DMS53 (cell line): ENCODE results near the gene DHX34.

Source experiments
- DNase-seq: peaks from one replicate; lab custom pipeline; 2025; lab: John Stamatoyannopoulos, UW

DHX34 gene

GRCh38 chr19:47417746-47418691 is 68.9 kb downstream of the DHX34 start:
- peak; percentile 57 for DNase-seq

- DNase-seq = no peak
Measured at GRCh38 chr19:47418692-47419029, 69.5 kb downstream of the DHX34 start.

GRCh38 chr19:47419030-47419783 is 70.1 kb downstream of the DHX34 start, which contains the start of gene MEIS3:
Gene MEIS3, minus strand, starts transcription at chr19:47419527. Its CDS starts 446 bp downstream, at chr19:47419081.
- peak; percentile 43 for DNase-seq

- no peak for DNase-seq
Measured at GRCh38 chr19:47419789-47420188, 70.7 kb downstream of the DHX34 start.

- DNase-seq = no peak
Measured at GRCh38 chr19:47421244-47421786, 72.2 kb downstream of the DHX34 start.

GRCh38 chr19:47421844-47422395 is 72.8 kb downstream of the DHX34 start:
- no peak for DNase-seq

GRCh38 chr19:47422417-47423163 is 73.5 kb downstream of the DHX34 start:
- DNase-seq = no peak

GRCh38 chr19:47423203-47423882 is 74.2 kb downstream of the DHX34 start:
- no peak for DNase-seq

- DNase-seq = peak; percentile 83
Measured at GRCh38 chr19:47427241-47428176, 78.4 kb downstream of the DHX34 start.

GRCh38 chr19:47428177-47428894 is 79.2 kb downstream of the DHX34 start:
- DNase-seq = peak; percentile 91

- DNase-seq = no peak
Measured at GRCh38 chr19:47429140-47429793, 80.2 kb downstream of the DHX34 start.

GRCh38 chr19:47430041-47430802 is 81.1 kb downstream of the DHX34 start:
- DNase-seq = peak; percentile 94

GRCh38 chr19:47432091-47432490 is 83.0 kb downstream of the DHX34 start:
- no peak for DNase-seq
